Activated naive CD4-positive, alpha-beta T cell treated with anti-CD3 and anti-CD28 coated beads for 36 hours (primary cell): ENCODE measurements around the gene ZNF292. TPM values are rescaled to one million over a fixed set of nuclear protein-coding genes. Genes with fewer than 3 reads are reported as not detected.
A peak's percentile ranks its signal among the peaks of the same experiment; 100 is the strongest.
"Not testable (repeated sequence)": the region's sequence is repeated elsewhere in the genome, so short reads cannot be mapped to it uniquely, and the experiment has no call there.

ENCODE experiments used
- CTCF ChIA-PET: fragments of 350-600 bp; sonication (Branson Sonifier 250); formaldehyde crosslinking; loops from one replicate; lab custom pipeline; 2021; ENCODE audit warnings: antibody characterized with exemption; lab: Charles Lee
- DNase-seq: peaks from one replicate; pipeline ENCODE4 v3.0.0-alpha.2; 2020
- H3K27ac Mint-ChIP-seq: one replicate; pipeline ENCODE4 v1.8.0; 2021; ENCODE audit warnings: mild to moderate bottlenecking, mixed read lengths
- H3K27me3 Mint-ChIP-seq: one replicate; pipeline ENCODE4 v1.8.0; 2021; ENCODE audit warnings: low read depth, mixed read lengths
- H3K36me3 Mint-ChIP-seq: one replicate; pipeline ENCODE4 v1.8.0; 2021; ENCODE audit warnings: low read depth, mixed read lengths
- H3K4me1 Mint-ChIP-seq: one replicate; pipeline ENCODE4 v1.8.0; 2021; ENCODE audit warnings: low read depth, mixed read lengths
- H3K4me3 Mint-ChIP-seq: one replicate; pipeline ENCODE4 v1.8.0; 2021; ENCODE audit warnings: mild to moderate bottlenecking, moderate library complexity, mixed read lengths
- H3K9me3 Mint-ChIP-seq: one replicate; pipeline ENCODE4 v1.8.0; 2021; ENCODE audit warnings: mixed read lengths
- intact Hi-C: fragments of 100-400 bp; cut with micrococcal nuclease; formaldehyde crosslinking; loops from one replicate; pipeline ENCODE4 v1.15.1; 2023
- total RNA-seq, 2 experiments: library from RNA; stranded (reverse); gene quantifications; one replicate each; pipeline ENCODE4 v1.2.3, GENCODE V29; 2021

ZNF292 gene
- total RNA-seq, 2 experiments from 2014 or later = 39.5 to 41.2 TPM

DNA sequence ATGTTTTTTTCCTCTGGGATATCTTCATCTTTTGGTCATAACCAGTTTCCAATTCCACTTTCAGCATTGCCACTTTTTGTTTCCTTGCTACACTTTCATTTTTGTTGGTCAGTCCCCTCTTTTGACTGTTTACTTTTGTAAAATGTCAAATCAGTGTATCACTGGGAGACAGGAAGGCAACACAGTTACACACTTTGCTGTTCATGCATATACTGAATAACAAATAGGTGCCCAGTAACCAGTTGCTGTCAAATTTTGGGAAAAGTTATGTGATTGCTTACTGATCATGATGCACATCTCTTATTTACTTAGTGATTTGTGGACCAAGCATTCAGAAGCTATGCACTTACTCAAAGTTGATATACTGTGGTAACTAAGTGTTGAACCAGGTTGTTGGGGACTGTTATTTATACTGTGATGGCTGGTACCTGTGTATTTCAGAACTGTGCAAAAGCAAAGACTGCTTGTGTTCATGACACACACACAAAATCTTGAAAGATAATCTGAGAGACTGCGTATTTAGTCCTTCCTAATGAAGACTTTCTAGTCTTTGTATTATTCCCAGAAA is 41.0 kb downstream of the ZNF292 start:
- no peak for DNase-seq
- CTCF ChIA-PET = no interaction called here
- no peak overlapping the region for H3K4me3 Mint-ChIP-seq
- H3K27ac Mint-ChIP-seq = peak overlapping the region; percentile 44
- H3K36me3 Mint-ChIP-seq = peaks cover 10% of the 10 kb centered on the region
- H3K9me3 Mint-ChIP-seq = no peaks in the 10 kb centered on the region
- H3K27me3 Mint-ChIP-seq = no peaks in the 10 kb centered on the region
- peaks cover 78% of the 10 kb centered on the region for H3K4me1 Mint-ChIP-seq
- intact Hi-C loops = no loop called here

DNA sequence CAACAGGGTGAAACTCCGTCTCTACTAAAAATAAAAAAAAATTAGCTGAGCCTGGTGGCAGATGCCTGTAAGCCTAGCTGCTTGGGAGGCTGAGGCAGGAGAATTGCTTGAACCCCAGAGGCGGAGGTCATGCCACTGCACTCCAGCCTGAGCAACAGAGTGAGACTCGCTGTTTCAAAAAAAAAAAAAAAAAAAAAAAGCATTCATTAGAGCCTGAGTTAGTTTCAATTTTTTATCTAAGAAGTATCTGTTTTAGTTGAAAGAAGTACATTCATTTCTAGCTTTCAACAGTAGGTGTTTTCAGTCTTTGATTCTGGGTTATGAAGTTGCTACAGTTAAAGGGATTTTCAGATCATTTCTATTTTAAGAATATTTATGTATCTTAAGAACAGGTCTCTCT is 42.2 kb downstream of the ZNF292 start:
- intact Hi-C loops = loop anchor here (1.0 kb wide), 3 partner anchors 14 to 42 kb away; partner anchors contain the start of gene ZNF292
- CTCF ChIA-PET = interaction anchor here (0.6 to 0.7 kb wide), 2 partner anchors 18 to 19 kb away, joined by 3 read pairs; no protein-coding TSS in a partner anchor
- Mint-ChIP-seq H3K27ac (peak overlapping the region; percentile 68), H3K27me3 (no peaks in the 10 kb centered on the region), H3K36me3 (peaks cover 14% of the 10 kb centered on the region), H3K4me3 (no peak overlapping the region), H3K4me1 (peaks cover 78% of the 10 kb centered on the region), H3K9me3 (no peaks in the 10 kb centered on the region)
- peak; percentile 33 for DNase-seq

DNA sequence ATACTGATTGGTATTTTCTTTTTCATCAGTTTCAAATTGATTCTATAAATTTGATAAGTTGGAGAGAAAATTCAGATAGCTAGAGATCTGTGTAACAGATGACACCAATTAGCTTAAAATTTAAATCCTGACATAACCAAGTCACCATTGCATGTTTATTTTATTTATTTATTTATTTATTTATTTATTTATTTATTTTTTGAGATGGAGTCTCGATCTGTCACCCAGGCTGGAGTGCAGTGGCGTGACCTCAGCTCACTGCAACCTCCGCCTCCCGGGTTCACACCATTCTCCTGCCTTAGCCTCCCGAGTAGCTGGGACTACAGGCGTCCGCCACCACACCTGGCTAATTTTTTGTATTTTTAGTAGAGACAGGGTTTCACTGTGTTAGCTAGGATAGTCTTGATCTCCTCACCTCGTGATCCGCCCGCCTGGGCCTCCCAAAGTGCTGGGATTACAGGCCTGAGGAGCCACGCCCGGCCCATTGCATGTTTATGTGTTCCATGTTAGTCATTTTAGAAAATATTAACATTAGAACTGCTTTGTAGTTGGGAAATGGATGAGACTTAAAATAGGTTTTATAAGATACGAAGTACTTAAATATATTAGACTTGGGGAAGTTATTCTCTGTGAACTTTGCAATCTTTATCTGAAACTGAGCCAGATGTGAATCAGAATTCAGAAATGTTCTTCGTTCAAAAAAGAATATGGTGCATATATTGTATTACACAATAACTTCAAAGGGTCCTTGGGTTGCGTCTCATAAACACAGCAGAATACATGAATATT is 42.9 kb downstream of the ZNF292 start:
- CTCF ChIA-PET = interaction anchor here (0.6 to 0.7 kb wide), 2 partner anchors 18 to 19 kb away, joined by 3 read pairs; no protein-coding TSS in a partner anchor
- H3K27me3 Mint-ChIP-seq, H3K9me3 Mint-ChIP-seq, intact Hi-C loops, H3K4me3 Mint-ChIP-seq, DNase-seq: not testable (repeated sequence)
- H3K4me1 Mint-ChIP-seq = peaks cover 73% of the 10 kb centered on the region
- peaks cover 14% of the 10 kb centered on the region for H3K36me3 Mint-ChIP-seq
- peak overlapping the region; percentile 85 for H3K27ac Mint-ChIP-seq

DNA sequence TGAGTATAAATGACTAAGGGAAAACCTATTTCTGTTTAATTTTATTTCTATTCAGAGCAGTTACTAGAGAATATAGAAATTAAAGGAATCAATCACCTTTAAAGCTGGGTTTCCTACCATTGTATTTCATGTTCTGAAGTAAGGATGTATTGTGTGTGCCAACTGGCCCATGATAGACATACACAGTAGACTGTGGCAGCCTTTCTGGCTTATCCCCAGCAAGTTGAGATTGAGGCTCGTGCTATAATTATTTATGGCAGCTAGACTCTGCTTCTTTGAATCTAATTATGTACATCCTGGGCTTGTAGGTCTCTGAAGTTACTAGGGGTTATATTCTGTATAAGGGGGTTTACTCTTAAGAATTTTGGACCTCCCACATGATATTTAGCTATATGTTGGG is 44.4 kb downstream of the ZNF292 start:
- peaks cover 22% of the 10 kb centered on the region for H3K36me3 Mint-ChIP-seq

DNA sequence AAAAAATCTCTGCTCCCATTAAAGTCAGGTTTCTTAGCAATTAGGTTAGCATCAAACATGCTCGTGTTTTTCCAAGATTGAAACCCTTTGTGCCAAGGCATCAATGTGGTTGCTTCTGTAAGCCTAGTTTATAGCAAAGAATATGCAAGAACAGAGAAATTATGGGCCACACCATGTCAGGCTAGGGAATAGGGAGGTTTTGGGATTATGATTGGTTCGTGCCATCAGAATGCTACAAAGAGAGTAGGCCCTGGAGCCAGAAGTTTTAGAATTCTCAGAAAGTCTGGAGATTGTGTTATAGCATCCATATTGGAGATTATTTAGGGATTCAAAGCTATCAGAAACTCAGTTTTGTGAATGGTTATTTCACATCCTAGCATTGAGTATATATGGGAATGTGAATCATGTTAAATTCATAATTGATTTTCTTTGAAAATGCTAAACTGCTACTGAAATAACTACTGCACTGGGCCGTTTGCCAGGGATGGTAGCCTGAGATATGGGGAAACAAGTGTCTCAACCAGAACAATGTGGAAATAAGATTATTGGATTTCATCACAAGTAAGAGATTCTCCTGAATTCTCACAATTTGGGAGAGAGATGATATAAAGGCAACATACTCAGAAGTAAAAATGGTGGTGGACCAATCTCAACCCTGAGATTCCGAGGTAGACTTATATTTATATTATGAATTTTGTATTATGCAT is 45.3 kb downstream of the ZNF292 start:
- Mint-ChIP-seq H3K9me3 (no peaks in the 10 kb centered on the region), H3K27ac (peak overlapping the region; percentile 85), H3K4me1 (peaks cover 81% of the 10 kb centered on the region), H3K36me3 (peaks cover 24% of the 10 kb centered on the region), H3K27me3 (no peaks in the 10 kb centered on the region), H3K4me3 (no peak overlapping the region)
- CTCF ChIA-PET = interaction anchor here (0.9 kb wide), 1 partner anchor 10 kb away, joined by 3 read pairs; no protein-coding TSS in a partner anchor
- intact Hi-C loops = no loop called here
- peak; percentile 36 for DNase-seq

More for the DNA sequence above, 44.4 kb downstream of the ZNF292 start:
- Mint-ChIP-seq H3K4me3 (no peak overlapping the region), H3K9me3 (no peaks in the 10 kb centered on the region), H3K27ac (peak overlapping the region; percentile 85), H3K27me3 (no peaks in the 10 kb centered on the region), H3K4me1 (peaks cover 79% of the 10 kb centered on the region)
- intact Hi-C loops = no loop called here
- DNase-seq = no peak
- CTCF ChIA-PET = interaction anchor here (0.9 kb wide), 1 partner anchor 11 kb away, joined by 3 read pairs; no protein-coding TSS in a partner anchor

DNA sequence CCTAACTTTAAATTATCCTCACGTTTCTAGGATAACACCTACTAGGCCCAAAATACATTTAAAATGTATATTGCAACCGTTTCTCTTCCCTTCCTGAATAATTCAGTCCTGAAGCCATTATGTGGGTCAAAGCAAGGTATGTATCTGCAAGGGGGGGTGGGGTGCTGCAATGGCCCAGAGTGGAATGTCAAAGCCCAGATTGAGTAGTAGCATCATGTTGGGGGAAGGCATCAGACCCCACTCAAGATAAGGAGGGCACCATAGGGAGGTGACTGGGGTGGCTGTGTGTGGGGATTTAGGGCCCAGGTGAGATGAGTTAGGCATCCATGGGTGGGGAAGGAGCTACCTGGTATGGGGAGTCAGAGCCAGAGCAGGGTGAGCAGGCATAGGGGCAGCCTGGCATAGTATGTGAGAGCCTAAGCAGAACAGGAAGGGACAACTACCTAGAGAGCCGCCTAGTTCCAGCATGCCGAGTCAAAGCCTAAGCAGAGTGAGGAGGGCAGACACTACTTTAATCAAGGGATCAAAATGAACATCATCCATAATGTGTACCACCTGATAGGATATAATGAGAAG is 48.2 kb downstream of the ZNF292 start:
- CTCF ChIA-PET = no interaction called here
- no peak overlapping the region for H3K27ac Mint-ChIP-seq
- peaks cover 29% of the 10 kb centered on the region for H3K36me3 Mint-ChIP-seq
- intact Hi-C loops = no loop called here
- no peaks in the 10 kb centered on the region for H3K9me3 Mint-ChIP-seq
- no peaks in the 10 kb centered on the region for H3K27me3 Mint-ChIP-seq
- H3K4me1 Mint-ChIP-seq = peaks cover 85% of the 10 kb centered on the region
- DNase-seq = no peak
- no peak overlapping the region for H3K4me3 Mint-ChIP-seq

DNA sequence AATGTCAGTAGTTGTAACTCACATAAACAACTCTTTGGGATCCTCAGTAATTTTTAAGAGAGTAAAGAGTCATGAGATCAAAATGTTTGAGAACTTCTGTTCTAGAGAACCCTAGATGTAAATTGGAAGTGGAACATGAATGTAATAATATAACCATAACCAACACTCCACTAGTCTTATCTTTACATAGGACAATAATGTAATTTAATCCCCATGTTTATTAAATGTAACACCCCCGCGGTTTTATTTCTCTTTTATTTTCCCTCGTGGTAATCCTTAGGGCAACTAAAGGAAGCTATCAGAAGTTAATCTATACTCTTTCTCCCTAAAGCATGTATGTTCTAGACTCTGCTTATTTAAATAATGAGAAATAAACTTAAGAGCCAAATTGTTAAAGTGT is 54.4 kb downstream of the ZNF292 start:
- peak overlapping the region; percentile 84 for H3K27ac Mint-ChIP-seq
- H3K9me3 Mint-ChIP-seq = no peaks in the 10 kb centered on the region
- H3K27me3 Mint-ChIP-seq = no peaks in the 10 kb centered on the region
- peaks cover 21% of the 10 kb centered on the region for H3K36me3 Mint-ChIP-seq
- intact Hi-C loops = no loop called here
- CTCF ChIA-PET = interaction anchor here (0.8 to 1.3 kb wide), 2 partner anchors 10 to 31 kb away, joined by 3 read pairs; no protein-coding TSS in a partner anchor
- H3K4me1 Mint-ChIP-seq = peaks cover 81% of the 10 kb centered on the region
- DNase-seq = no peak
- H3K4me3 Mint-ChIP-seq = no peak overlapping the region

DNA sequence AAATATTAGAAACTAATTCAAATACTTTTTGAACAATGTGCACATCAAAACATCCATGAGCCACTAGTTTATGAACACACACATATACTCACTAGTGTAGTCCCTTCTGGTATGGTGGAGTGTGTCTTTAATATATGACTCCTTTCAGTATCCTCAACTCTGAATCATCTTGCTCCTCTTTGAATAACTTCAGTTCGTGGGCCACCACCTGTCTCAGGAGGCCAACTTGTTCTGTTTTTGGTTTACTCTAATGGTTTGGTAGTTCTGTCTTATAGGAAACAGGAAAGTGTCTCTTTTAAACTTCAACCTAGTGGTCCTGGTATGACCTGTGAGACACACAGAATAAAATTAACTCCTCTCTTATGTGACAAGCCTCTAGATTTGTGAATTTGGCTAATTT is 55.6 kb downstream of the ZNF292 start:
- Mint-ChIP-seq H3K4me1 (peaks cover 73% of the 10 kb centered on the region), H3K36me3 (peaks cover 16% of the 10 kb centered on the region), H3K27ac (peak overlapping the region; percentile 84), H3K4me3 (no peak overlapping the region), H3K27me3 (no peaks in the 10 kb centered on the region), H3K9me3 (no peaks in the 10 kb centered on the region)
- CTCF ChIA-PET = interaction anchor here (0.8 to 1.3 kb wide), 2 partner anchors 11 to 30 kb away, joined by 3 read pairs; no protein-coding TSS in a partner anchor
- intact Hi-C loops = loop anchor here (1.0 kb wide), 3 partner anchors 14 to 56 kb away; partner anchors contain the start of gene ZNF292
- peak; percentile 73 for DNase-seq

DNA sequence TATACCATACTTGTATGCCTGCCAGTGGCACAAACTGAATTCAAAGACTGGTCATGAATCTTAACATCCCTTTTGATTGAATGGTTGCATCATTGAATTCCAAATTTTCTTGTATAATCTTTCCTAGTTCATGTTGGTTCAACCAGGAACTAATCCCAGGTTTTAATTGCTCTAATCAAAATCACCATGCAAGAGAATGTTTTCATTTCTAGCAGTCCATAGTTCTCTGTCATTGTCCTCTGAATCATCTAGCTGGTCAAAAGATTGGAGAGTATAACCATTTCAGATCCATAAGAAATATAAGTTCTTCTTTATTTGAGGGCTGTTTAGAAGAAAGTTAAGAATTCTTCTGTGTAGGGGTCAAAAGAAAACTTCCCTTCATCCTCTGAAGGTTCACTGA is 57.2 kb downstream of the ZNF292 start:
- intact Hi-C loops = no loop called here
- CTCF ChIA-PET = no interaction called here
- Mint-ChIP-seq H3K36me3 (peaks cover 14% of the 10 kb centered on the region), H3K27ac (peak overlapping the region; percentile 56), H3K9me3 (no peaks in the 10 kb centered on the region), H3K4me3 (no peak overlapping the region), H3K27me3 (no peaks in the 10 kb centered on the region), H3K4me1 (peaks cover 57% of the 10 kb centered on the region)
- DNase-seq = no peak

DNA sequence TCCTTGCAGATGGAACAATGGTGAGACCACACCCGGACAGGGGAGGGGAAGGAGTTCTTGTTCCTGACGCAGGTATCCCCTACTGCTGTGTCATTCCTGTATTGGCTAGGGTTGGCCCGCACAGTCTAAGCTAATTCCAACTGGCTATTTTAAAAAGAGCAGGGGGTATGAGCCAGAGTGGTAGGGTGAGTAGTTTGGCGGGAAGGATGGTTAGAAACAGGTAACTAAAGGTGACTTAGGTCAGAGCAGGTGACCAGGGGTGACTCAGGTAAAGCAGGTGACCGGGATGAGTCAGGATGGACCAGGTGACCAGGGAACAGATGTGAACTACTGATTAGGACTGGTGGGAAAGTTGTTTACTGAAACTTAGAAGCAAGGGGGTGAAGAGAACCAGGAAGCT is 58.0 kb downstream of the ZNF292 start:
- intact Hi-C loops = no loop called here
- CTCF ChIA-PET = no interaction called here

DNA sequence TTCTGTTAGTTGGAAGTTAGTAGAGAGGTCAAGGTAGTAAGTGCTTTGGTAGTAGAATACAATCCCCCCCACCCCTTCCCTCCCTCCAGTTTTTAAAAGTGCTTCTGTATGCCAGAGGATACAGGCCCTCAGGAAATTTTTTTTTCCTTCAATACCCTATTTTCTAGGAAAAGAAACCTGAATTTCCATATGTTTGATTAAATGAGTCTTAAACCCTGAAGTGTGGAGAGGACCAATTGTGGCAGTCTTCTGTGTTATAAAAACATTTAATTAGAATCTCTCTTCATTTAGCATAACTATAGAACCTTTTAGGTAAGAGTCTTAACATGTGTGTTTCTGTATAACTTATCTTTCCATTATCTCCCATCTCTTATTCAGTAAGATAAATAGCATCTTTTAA is 59.5 kb downstream of the ZNF292 start:
- Mint-ChIP-seq H3K27me3 (no peaks in the 10 kb centered on the region), H3K36me3 (peaks cover 17% of the 10 kb centered on the region), H3K9me3 (no peaks in the 10 kb centered on the region), H3K4me1 (peaks cover 38% of the 10 kb centered on the region), H3K27ac (no peak overlapping the region), H3K4me3 (no peak overlapping the region)
- CTCF ChIA-PET = no interaction called here
- no peak for DNase-seq
- intact Hi-C loops = no loop called here

More for the DNA sequence above, 58.0 kb downstream of the ZNF292 start:
- Mint-ChIP-seq H3K4me3 (no peak overlapping the region), H3K9me3 (no peaks in the 10 kb centered on the region), H3K27ac (no peak overlapping the region), H3K36me3 (peaks cover 18% of the 10 kb centered on the region), H3K4me1 (peaks cover 51% of the 10 kb centered on the region), H3K27me3 (no peaks in the 10 kb centered on the region)
- no peak for DNase-seq

DNA sequence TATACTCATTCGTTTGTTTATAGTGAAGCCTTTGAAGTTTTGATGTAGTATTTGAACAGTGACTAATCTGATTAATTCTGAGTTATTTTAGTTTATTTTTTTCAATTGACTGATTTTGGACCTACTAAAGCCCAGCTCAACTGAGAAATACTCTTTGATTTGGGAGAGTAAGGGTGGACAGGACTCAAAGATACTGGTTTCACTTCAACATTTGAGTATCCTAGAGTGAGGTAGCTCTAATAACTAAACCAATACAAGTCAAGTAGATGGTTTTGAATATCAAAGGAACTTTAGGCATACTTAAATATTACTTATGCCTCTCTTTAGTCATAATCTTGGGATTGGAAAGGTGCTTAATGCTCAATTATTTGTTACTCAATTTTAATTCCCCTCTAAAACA is 65.6 kb downstream of the ZNF292 start:
- Mint-ChIP-seq H3K9me3 (peaks cover 1% of the 10 kb centered on the region), H3K36me3 (peaks cover 39% of the 10 kb centered on the region), H3K27ac (no peak overlapping the region), H3K27me3 (no peaks in the 10 kb centered on the region), H3K4me1 (no peaks in the 10 kb centered on the region), H3K4me3 (no peak overlapping the region)
- CTCF ChIA-PET = interaction anchor here (0.8 kb wide), 1 partner anchor 30 kb away, joined by 3 read pairs; no protein-coding TSS in a partner anchor
- no peak for DNase-seq
- intact Hi-C loops = no loop called here
